Pons (tissue), 1 donor: ENCODE measurements around the gene USB1.
A peak's percentile ranks its signal among the peaks of the same experiment; 100 is the strongest.

Source experiments
- DNase-seq: peaks from one replicate; pipeline ENCODE4 v3.0.0-alpha.2; 2016; ENCODE audit warnings: low spot score

Gene USB1

DNA sequence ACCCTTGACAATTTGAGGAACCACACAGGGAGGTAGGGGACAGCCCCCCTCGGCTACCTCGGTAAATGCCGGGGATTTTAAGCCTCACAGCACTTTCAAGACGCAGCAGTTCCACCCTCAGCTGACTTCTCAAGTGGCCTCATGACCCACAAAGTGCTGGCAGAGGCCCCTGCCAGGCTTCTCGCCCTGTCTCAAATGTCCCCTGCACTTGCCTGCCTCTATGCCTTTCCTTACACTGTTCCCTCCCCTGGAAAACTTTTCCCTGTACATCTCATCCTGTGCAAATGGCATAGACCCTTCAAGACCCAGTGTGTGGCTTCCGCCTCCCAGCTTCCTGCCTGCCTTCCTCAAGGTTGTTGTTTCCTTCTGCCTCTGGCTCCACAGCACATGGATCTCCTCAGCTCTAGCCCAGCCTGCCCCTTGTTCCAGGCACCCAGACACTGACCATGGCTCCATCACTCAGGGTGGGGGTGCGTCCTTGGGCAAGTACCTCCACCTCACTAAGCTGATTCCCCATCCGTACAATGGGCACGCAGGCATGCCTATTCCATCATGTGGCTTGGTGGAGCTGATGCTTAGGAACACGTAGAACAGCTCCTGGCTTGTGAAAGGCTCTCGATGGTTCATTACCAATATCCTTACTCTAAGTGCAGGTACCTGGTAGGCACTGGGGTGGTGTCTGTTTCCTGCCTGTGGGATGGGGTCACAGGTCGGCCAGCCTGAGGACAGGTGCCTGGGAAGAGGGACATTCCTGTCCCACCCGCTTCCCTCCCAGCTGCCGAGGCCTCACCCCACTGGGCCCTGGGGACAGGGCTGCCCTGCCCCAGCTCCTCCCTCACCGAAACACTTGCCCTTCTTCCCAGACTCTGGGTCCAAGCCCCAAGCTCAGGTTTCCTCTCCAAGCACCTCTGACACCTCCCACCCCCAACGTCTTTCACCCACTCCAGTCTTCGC is 48.3 kb downstream of the USB1 start:
- no peak for DNase-seq

GRCh38 chr16:58051296-58051695 is 50.1 kb downstream of the USB1 start:
- no peak for DNase-seq

GRCh38 chr16:58051821-58052603 is 50.8 kb downstream of the USB1 start:
- DNase-seq, result no peak

DNA sequence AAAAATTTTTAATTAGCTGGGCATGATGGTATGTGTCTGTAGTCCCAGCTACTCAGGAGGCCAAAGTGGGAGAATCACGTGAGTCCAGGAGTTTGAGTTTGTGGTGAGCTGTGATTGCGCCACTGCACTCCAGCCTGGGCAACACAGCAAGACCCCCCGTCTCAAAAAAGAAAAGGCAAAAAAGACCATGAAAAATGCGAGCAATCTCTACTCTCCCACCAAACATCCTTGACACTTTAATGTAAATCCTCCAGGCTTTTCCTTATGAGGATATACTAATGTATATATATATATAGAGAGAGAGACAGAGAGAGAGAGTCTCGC is 52.4 kb downstream of the USB1 start:
- no peak for DNase-seq

- DNase-seq, result no peak
These were observed 53.1 kb downstream of the USB1 start for GRCh38 chr16:58054289-58054688.

GRCh38 chr16:58056580-58056979 is 55.4 kb downstream of the USB1 start:
- no peak for DNase-seq

DNA sequence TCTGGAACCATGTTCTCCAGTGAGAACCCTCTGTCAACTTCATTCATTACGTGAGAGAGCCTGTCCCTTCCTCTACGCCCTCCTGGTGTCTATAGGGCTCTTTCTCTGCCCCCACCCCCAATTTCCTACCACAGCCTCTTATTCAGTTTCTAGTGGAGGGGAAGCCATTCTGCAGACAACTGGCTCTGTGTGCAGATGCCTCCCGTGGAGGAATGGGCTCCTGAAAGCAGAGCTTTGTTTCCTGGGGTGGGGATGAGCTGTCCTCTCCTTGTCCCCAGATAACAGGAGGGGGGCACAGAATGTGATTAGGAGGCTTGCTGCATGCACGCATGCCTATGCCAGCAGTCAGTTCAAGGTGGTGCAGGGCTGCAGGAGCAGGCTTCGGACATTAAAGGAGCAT is 55.9 kb downstream of the USB1 start:
- DNase-seq, result peak; percentile 34

- DNase-seq, result no peak
These were observed 56.6 kb downstream of the USB1 start for GRCh38 chr16:58057784-58058183.

- DNase-seq, result no peak
These were observed 61.6 kb downstream of the USB1 start for GRCh38 chr16:58062821-58063220.

- DNase-seq, result no peak
These were observed 62.3 kb downstream of the USB1 start for GRCh38 chr16:58063377-58064076.

DNA sequence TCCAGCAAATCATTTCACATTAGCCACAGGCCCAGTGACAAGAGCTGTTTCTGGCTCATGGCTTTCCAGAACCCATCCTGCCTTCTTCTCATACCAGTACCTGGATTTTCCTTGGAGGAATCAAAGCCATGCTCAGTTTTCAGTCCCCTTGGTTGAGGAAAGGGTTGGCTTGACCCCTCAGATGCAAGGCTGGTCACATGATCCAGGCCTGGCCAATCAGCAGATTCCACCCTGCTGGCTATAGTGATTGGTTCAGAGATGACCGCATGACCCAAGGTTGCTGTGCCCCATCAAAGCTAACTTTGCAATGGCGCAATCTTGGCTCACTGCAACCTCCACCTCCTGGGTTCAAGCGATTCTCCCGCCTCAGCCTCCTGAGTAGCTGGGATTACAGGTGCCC is 69.4 kb downstream of the USB1 start:
- DNase-seq, result no peak
